IPS-15b (cell line): ENCODE measurements around the gene GPR62.

Experiments used
- H3K27me3 ChIP-seq: one replicate; pipeline ENCODE4 v1.6.1; 2013; ENCODE audit warnings: low read length; ENCODE audit not compliant: control insufficient read depth, insufficient read depth
- H3K36me3 ChIP-seq: one replicate; pipeline ENCODE4 v1.6.1; 2013; ENCODE audit warnings: low read length; ENCODE audit not compliant: control insufficient read depth, insufficient read depth
- H3K4me1 ChIP-seq: one replicate; pipeline ENCODE4 v1.6.1; 2013; ENCODE audit warnings: mild to moderate bottlenecking, low read length; ENCODE audit not compliant: control insufficient read depth, insufficient read depth
- H3K4me3 ChIP-seq: one replicate; pipeline ENCODE4 v1.5.1; 2013; ENCODE audit warnings: low read depth, low read length
- H3K9ac ChIP-seq: one replicate; pipeline ENCODE4 v1.6.1; 2013; ENCODE audit warnings: low read depth, mild to moderate bottlenecking, low read length
- H3K9me3 ChIP-seq: one replicate; pipeline ENCODE4 v1.6.1; 2013; ENCODE audit warnings: mild to moderate bottlenecking, low read length; ENCODE audit not compliant: control insufficient read depth, insufficient read depth

Gene GPR62

GRCh38 chr3:51949121-51949520, 6.1 kb upstream of the GPR62 start:
- Histone ChIP-seq H3K9ac (no peak overlapping the region), H3K4me1 (no peaks in the 10 kb centered on the region), H3K27me3 (peaks cover 30% of the 10 kb centered on the region), H3K9me3 (no peaks in the 10 kb centered on the region), H3K36me3 (no peaks in the 10 kb centered on the region), H3K4me3 (no peak overlapping the region)

GRCh38 chr3:51950899-51951298, 4.3 kb upstream of the GPR62 start:
- Histone ChIP-seq H3K27me3 (peaks cover 45% of the 10 kb centered on the region), H3K9ac (no peak overlapping the region), H3K4me3 (no peak overlapping the region), H3K9me3 (no peaks in the 10 kb centered on the region), H3K36me3 (no peaks in the 10 kb centered on the region), H3K4me1 (no peaks in the 10 kb centered on the region)

DNA sequence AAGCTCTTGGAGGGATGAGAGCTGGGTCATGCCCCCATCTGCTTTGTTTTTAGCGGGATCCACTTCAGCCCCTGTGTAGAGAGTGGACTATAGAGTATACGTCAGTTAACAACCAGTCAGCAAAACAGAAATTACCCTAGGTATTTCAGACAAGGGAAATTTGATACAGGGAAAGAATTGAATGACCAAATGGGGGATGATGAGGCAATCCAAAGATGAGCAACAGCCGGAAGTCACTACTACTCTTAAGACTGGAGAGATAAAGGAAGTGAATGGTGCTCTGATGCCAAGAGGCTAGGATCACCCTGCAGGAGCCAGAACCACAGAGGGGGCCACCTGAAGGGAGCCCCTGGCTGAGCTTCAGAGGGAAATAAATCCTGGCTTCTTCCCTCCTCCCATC, 1.7 kb upstream of the GPR62 start:
- H3K4me3 ChIP-seq: no peak overlapping the region
- H3K36me3 ChIP-seq: no peaks in the 10 kb centered on the region
- peaks cover 53% of the 10 kb centered on the region for H3K27me3 ChIP-seq
- H3K4me1 ChIP-seq: peaks cover 4% of the 10 kb centered on the region
- H3K9ac ChIP-seq: no peak overlapping the region
- H3K9me3 ChIP-seq: no peaks in the 10 kb centered on the region

DNA sequence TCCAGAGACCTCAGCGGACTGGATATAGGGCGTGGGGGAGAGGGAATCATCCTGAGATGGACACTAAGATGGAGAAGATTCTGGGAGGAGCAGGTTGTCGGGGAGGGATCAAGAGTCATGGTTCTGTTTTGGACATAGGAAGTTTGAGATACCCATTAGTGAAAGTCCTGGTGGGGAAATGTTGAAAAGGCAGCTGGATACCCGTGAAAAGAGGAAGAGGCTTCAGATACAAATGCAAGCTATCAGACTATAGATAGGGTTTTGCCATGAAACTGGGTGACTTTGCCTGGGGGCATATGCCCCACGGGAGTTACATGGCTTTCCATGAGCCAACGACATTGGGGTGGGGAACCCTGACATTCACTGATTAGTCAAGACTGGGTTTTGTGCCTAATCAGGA, 1.1 kb upstream of the GPR62 start:
- H3K9me3 ChIP-seq: no peaks in the 10 kb centered on the region
- H3K4me1 ChIP-seq: peaks cover 4% of the 10 kb centered on the region
- no peaks in the 10 kb centered on the region for H3K36me3 ChIP-seq
- no peak overlapping the region for H3K9ac ChIP-seq
- H3K4me3 ChIP-seq: no peak overlapping the region
- peaks cover 53% of the 10 kb centered on the region for H3K27me3 ChIP-seq

GRCh38 chr3:51954713-51955112, 468 bp upstream of the GPR62 start:
- Histone ChIP-seq H3K4me1 (peaks cover 4% of the 10 kb centered on the region), H3K27me3 (peaks cover 53% of the 10 kb centered on the region), H3K4me3 (peak overlapping the region; percentile 55), H3K9me3 (no peaks in the 10 kb centered on the region), H3K9ac (no peak overlapping the region), H3K36me3 (no peaks in the 10 kb centered on the region)

GRCh38 chr3:51955893-51956770, 951 bp downstream of the GPR62 start:
- Histone ChIP-seq H3K36me3 (peaks cover 2% of the 10 kb centered on the region), H3K9me3 (no peaks in the 10 kb centered on the region), H3K4me3 (peak overlapping the region; percentile 55), H3K9ac (no peak overlapping the region), H3K4me1 (peaks cover 4% of the 10 kb centered on the region), H3K27me3 (peaks cover 44% of the 10 kb centered on the region)

- peaks cover 2% of the 10 kb centered on the region for H3K36me3 ChIP-seq
- no peak overlapping the region for H3K4me3 ChIP-seq
- H3K9ac ChIP-seq: no peak overlapping the region
- no peaks in the 10 kb centered on the region for H3K9me3 ChIP-seq
- peaks cover 39% of the 10 kb centered on the region for H3K27me3 ChIP-seq
- peaks cover 4% of the 10 kb centered on the region for H3K4me1 ChIP-seq
Observed at GRCh38 chr3:51957520-51958205, 2.5 kb downstream of the GPR62 start.

DNA sequence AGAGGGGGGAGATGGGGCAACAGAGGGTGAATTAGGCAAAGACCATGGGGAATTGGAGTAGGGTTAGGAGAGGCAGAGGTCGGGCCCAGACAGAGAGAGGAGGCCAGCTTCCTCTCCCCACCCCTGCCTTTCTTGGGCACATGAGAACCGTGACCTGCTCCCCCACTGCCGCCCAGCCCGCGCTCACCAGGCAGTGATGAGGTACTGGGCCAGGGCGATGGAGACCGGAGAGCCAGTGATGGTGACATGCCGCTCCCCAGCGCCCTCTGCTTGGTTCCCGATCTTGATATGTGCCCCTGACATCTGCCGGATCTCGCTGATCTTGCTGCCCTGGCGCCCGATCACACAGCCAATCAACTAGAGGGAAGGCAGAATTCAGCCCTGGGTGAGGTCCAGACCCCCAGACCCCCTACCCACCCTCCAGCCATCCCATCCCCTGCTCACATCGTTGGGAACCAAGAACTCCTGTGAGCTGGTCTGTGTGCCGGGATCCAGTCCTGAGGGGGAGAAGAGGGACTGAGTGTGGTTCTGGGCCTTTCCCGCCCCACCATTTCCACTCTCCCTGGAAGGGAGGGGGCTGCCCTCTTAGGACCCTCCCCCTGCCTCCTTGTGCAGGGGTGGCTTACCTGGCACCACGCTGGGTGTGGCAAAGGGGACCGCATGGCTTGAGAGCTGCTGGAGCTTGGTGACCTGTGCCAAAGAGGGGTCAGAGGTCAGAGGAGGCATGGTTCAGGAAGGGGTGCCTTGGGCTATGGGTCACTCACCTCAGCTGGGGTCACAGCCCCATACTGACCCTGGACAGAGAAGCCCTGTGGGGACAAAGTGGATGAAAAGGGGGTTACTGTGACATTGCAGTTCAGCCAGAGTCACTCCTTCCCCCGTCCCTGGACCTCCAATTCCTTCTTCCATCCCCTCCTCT, 3.7 kb downstream of the GPR62 start:
- no peak overlapping the region for H3K9ac ChIP-seq
- no peak overlapping the region for H3K4me3 ChIP-seq
- peaks cover 6% of the 10 kb centered on the region for H3K4me1 ChIP-seq
- no peaks in the 10 kb centered on the region for H3K9me3 ChIP-seq
- peaks cover 33% of the 10 kb centered on the region for H3K27me3 ChIP-seq
- H3K36me3 ChIP-seq: peaks cover 2% of the 10 kb centered on the region

DNA sequence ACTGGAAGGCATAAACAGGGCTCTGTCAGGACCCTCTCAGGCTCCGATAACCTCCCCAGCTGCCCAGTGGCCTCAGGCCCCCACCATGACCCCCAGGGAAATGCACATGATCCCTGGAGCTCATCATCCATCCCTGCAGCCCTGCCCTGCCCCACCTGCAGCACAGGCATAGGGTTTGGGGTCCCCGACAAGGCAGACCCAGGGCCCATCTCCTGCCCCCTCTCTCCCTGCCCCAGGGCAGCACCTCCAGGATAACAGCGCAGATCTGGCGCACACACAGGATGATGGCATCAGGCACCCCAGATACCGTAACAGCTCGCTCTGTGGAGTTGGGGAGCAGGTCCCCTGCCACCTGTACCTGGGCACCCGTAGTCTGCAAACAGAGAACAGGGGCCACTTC, 4.5 kb downstream of the GPR62 start:
- H3K4me1 ChIP-seq: peaks cover 8% of the 10 kb centered on the region
- peaks cover 2% of the 10 kb centered on the region for H3K36me3 ChIP-seq
- no peak overlapping the region for H3K9ac ChIP-seq

DNA sequence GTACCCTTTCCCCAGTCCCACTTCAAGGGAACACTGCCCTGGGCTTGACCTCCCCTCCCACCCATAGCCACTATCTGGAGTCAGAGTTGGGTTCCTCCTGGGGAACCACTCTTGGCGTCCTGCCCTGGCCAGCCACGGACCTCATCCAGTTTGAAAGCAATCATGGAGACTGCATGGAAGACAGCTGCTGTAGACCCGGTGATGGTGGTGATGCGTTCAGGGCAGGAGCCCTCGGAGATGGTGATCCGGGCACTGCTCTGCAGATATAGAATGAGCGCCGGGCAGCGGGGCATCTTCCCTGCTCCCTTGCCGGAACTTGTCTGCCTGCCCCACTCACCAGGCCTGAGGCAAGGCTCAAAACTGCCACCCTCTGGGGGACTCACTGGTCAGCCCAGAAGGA, 5.2 kb downstream of the GPR62 start:
- Histone ChIP-seq H3K36me3 (peaks cover 2% of the 10 kb centered on the region), H3K9ac (no peak overlapping the region)

More for the DNA sequence above, 4.5 kb downstream of the GPR62 start:
- Histone ChIP-seq H3K9me3 (no peaks in the 10 kb centered on the region), H3K4me3 (no peak overlapping the region), H3K27me3 (peaks cover 27% of the 10 kb centered on the region)

GRCh38 chr3:51961011-51961410, 5.8 kb downstream of the GPR62 start:
- no peak overlapping the region for H3K4me3 ChIP-seq
- H3K36me3 ChIP-seq: peaks cover 2% of the 10 kb centered on the region
- no peak overlapping the region for H3K9ac ChIP-seq

More for the DNA sequence above, 5.2 kb downstream of the GPR62 start:
- Histone ChIP-seq H3K4me1 (peaks cover 15% of the 10 kb centered on the region), H3K9me3 (no peaks in the 10 kb centered on the region), H3K4me3 (no peak overlapping the region), H3K27me3 (peaks cover 26% of the 10 kb centered on the region)

More at GRCh38 chr3:51961011-51961410, 5.8 kb downstream of the GPR62 start:
- peaks cover 28% of the 10 kb centered on the region for H3K27me3 ChIP-seq
- no peaks in the 10 kb centered on the region for H3K9me3 ChIP-seq
- H3K4me1 ChIP-seq: peaks cover 18% of the 10 kb centered on the region
